ENCODE data around the gene NOXA1.
"Not testable (repeated sequence)": the region's sequence is repeated elsewhere in the genome, so short reads cannot be mapped to it uniquely, and the experiment has no call there.

Gene NOXA1

DNA sequence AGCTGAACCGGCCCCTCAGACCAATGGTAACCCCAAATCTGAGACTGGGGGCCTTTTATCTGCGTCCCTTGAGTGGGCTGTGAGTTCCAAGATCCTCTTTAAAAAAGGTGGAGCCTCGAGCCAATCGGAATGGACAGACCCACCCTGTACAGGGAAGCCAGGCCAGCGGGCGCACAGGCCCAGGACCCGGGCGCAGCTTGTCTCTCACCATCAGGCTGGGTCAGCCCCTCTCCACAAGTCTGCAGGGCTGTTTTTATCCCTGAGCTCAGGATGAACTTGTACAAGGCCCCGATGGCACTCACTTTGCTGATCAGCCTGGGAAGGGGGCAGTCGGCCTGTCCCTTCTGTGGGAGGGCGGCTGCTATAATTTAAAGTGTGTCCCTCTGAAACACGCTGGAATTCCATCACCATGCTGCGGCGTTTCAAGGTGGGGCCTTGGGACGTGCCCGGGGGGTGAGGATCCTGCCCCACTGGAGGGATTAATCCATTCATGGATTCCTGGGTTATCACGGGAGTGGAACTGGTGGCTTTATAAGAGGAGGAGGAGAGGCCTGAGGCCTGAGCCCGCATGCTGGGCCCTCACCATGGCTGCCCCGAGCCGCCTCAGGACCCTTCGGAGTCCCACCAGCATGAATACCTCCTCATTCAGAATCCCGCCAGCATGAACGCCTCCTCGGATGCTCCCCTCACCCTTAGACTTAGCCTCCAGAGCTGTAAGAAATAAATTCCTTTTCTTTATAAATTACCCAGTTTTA is 14.4 kb upstream of the NOXA1 start:
- TF ChIP-seq, protein P1, sequence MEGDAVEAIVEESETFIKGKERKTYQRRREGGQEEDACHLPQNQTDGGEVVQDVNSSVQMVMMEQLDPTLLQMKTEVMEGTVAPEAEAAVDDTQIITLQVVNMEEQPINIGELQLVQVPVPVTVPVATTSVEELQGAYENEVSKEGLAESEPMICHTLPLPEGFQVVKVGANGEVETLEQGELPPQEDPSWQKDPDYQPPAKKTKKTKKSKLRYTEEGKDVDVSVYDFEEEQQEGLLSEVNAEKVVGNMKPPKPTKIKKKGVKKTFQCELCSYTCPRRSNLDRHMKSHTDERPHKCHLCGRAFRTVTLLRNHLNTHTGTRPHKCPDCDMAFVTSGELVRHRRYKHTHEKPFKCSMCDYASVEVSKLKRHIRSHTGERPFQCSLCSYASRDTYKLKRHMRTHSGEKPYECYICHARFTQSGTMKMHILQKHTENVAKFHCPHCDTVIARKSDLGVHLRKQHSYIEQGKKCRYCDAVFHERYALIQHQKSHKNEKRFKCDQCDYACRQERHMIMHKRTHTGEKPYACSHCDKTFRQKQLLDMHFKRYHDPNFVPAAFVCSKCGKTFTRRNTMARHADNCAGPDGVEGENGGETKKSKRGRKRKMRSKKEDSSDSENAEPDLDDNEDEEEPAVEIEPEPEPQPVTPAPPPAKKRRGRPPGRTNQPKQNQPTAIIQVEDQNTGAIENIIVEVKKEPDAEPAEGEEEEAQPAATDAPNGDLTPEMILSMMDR (IDR thresholded peaks at IDR 0.05; ENCODE audit: low read depth, low read length) = no peak
- TF ChIP-seq POLR2A (IDR thresholded peaks at IDR 0.05; ENCODE audit: extremely low read depth, insufficient read length) (no peak), MYC (IDR thresholded peaks at IDR 0.05; ENCODE audit: low read depth, low read length) (no peak)
- TF ChIP-seq, protein P2, sequence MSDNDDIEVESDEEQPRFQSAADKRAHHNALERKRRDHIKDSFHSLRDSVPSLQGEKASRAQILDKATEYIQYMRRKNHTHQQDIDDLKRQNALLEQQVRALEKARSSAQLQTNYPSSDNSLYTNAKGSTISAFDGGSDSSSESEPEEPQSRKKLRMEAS (IDR thresholded peaks at IDR 0.05; ENCODE audit: low read depth, low read length) = no peak
- no peak for DNase-seq (ENCODE audit: low read depth)
- no peak overlapping the region for H3K4me3 ChIP-seq (ENCODE audit: low read depth, low read length)

DNA sequence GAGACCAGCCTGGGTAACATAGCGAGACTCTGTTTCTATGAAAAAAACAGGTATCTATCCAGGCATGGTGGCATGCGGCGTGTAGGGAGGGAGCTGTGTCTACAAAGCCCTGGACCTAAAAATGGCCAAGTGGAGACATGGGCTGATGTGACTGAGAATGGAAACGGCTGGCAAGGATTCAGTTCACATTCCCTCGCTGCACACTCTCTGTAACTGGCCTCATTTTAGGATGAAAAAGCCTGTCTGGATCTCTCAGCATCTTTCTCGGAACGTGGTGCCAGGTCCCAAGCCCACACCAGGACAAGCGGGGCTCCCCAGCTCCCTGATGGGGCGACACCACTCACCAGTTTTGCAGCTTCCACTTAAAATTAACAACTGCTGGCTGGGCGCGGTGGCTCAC is 13.7 kb upstream of the NOXA1 start:
- no peak overlapping the region for H3K4me3 ChIP-seq (ENCODE audit: low read depth, low read length)
- no peak for TF ChIP-seq POLR2A (IDR thresholded peaks at IDR 0.05; ENCODE audit: extremely low read depth, insufficient read length)
- no peak for TF ChIP-seq MYC (IDR thresholded peaks at IDR 0.05; ENCODE audit: low read depth, low read length)
- TF ChIP-seq, protein P2 (IDR thresholded peaks at IDR 0.05; ENCODE audit: low read depth, low read length) = no peak
- TF ChIP-seq, protein P1 (IDR thresholded peaks at IDR 0.05; ENCODE audit: low read depth, low read length) = no peak
- no peak for DNase-seq (ENCODE audit: low read depth)

DNA sequence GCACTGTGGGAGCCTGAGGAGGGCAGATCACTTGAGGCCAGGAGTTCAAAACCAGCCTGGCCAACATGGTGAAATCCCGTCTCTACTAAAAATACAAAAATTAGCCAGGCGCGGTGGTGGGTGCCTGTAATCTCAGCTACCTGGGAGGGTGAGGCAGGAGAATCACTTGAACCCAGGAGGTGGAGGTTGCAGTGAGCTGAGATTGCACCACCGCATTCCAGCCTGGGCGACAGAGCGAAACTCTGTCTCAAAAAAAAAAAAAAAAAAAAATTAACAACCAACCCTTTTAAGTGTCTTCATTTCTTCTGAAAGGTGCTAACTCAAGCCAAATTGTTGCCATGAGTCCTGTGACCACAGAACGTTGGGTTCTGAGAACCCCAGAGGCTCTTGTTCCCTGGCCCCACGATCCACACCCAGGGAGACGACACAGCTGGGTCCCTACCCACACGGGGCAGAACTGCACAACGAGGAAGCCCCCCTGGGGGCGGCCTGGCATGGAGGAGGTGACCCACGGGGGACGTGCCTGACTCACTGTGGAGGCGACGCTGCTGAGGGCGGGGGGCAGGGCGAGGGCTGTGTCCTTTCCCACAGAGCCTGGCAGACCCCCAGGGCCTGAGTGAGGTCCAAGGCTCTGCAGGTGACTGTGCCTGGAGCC is 12.8 kb upstream of the NOXA1 start:
- peak; percentile 43 for DNase-seq (ENCODE audit: low read depth)
- not testable (repeated sequence) for H3K4me3 ChIP-seq (ENCODE audit: low read depth, low read length)

DNA sequence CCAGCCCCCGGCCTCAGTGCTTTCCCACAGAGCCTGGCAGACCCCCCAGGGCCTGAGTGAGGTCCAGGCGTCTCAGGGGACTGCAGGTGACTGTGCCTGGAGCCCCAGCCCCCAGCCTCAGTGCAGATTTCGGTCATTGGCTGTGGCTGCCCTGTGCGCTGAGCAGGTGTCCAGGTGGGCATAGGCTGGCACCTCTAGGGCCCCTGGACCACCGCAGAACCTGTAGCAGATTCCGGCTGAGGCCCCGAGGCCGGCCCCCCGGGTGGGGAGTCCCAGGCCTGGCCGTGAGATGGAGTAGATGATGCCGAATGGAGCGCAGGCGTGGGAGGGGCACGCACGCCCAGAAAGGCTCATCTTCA is 12.3 kb upstream of the NOXA1 start:
- no peak for DNase-seq (ENCODE audit: low read depth)
- TF ChIP-seq MYC (IDR thresholded peaks at IDR 0.05; ENCODE audit: low read depth, low read length) = no peak
- TF ChIP-seq, protein P2 (IDR thresholded peaks at IDR 0.05; ENCODE audit: low read depth, low read length) = no peak
- TF ChIP-seq, protein P1 (IDR thresholded peaks at IDR 0.05; ENCODE audit: low read depth, low read length) = no peak
- no peak for TF ChIP-seq POLR2A (IDR thresholded peaks at IDR 0.05; ENCODE audit: extremely low read depth, insufficient read length)
- no peak overlapping the region for H3K4me3 ChIP-seq (ENCODE audit: low read depth, low read length)

DNA sequence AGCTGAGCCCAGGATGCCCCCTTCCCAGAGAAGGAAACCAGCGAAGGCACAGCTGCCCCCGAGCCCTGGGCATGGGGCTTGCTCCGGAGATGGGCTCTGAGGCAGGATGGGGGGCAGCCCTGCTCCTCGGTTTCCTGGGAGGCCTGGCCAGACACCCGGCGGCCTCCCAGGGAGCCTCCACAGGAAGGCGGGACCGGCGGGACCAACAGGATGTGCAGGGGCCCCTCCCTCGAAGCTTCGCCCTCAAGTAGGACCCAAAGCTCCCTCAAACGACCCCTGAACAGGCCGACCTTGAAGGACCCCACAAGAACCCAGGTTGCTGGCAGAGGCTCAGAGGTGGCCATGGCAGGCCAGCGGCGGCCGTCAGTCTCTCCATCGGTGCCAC is 11.9 kb upstream of the NOXA1 start:
- no peak overlapping the region for H3K4me3 ChIP-seq (ENCODE audit: low read depth, low read length)
- TF ChIP-seq MYC (IDR thresholded peaks at IDR 0.05; ENCODE audit: low read depth, low read length) = no peak
- TF ChIP-seq, protein P2 (IDR thresholded peaks at IDR 0.05; ENCODE audit: low read depth, low read length) = no peak
- TF ChIP-seq, protein P1 (IDR thresholded peaks at IDR 0.05; ENCODE audit: low read depth, low read length) = no peak
- no peak for TF ChIP-seq POLR2A (IDR thresholded peaks at IDR 0.05; ENCODE audit: extremely low read depth, insufficient read length)
- DNase-seq (ENCODE audit: low read depth) = peak; percentile 69

DNA sequence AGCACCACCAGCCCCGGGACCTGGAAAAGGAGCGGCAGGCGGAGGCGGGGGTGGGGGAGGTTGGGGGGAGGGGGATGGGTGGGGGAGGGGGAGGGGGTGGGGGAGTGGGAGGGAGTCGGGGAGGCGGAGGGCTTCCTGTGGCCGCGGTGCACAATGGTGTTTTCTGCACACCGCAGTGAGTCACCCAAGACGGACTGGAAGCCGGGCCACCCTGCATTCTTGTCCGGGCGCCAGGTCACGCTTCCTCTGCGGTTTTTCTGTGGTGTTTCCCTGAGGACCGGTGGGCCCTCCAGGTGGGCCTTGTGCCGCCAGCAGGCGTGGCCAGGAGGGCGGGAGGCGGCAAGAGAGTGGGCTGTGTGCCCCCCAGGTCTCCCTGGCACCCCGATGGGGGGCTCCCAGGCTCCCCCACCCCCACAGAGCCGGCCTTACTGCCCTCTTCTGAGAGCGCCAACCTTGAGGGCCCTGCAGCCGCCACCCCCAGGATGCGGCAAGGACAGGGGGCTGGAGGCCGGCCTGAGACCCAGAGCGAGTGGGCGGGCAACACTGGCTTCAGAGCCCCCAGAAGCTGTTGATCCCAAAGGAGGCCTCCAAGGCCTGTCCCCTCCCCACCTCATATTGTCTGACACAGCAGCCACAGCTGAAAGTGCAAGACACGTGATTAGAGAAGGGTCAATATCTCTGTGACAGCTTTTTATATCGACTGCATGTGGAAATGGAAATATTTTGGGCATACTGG is 11.4 kb upstream of the NOXA1 start:
- TF ChIP-seq, protein P2 (IDR thresholded peaks at IDR 0.05; ENCODE audit: low read depth, low read length) = peak; percentile 86
- TF ChIP-seq, protein P1 (IDR thresholded peaks at IDR 0.05; ENCODE audit: low read depth, low read length) = no peak
- TF ChIP-seq POLR2A (IDR thresholded peaks at IDR 0.05; ENCODE audit: extremely low read depth, insufficient read length) (no peak), MYC (IDR thresholded peaks at IDR 0.05; ENCODE audit: low read depth, low read length) (peak; percentile 65)
- H3K4me3 ChIP-seq (ENCODE audit: low read depth, low read length) = peak overlapping the region; percentile 13
- DNase-seq (ENCODE audit: low read depth) = peak; percentile 92
